ENCODE data around the gene TXNIP.

DNA sequence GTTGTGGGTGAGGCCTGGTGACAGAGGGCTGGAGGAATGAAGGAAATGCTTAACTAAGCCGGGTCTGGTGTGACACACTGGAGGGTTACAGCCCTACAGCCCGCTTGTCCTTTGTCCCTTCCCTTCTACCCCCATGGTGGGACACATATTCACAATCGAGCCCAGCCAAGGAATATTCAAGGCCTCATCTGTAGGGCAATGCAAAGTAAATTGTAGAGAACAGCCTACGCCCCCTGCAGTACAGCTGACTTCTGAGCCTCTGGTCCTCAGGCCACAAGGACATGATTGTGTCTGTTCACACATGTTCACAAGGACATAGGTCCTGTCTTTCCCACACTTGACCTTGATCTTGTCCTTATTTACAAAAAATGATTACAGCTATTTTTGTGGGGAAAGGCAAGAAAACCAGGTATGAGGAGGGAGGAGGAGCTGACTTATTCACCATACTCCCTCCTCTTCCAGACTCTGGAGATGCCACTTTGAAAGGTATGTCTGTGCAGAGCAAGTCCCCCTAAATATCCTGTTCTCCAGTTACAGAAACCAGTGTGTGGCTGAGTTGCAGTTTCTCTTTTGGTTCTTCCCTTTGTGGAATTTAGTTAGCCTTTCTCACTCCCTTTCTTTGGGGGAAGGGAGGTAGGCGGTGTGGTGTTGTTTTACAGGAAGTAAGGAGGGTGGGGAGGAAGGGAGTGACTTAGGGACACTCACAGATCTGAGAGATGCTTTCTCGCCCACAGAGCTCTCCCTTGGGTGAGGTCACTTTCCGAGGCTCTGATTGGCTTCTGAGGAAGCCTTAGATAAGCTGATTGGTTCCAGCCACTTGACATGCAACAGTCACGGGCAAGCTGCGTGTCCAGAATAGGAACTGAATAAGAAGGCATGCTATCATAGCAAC, 17.3 kb downstream of the TXNIP start:
- TF ChIP-seq, protein P1, sequence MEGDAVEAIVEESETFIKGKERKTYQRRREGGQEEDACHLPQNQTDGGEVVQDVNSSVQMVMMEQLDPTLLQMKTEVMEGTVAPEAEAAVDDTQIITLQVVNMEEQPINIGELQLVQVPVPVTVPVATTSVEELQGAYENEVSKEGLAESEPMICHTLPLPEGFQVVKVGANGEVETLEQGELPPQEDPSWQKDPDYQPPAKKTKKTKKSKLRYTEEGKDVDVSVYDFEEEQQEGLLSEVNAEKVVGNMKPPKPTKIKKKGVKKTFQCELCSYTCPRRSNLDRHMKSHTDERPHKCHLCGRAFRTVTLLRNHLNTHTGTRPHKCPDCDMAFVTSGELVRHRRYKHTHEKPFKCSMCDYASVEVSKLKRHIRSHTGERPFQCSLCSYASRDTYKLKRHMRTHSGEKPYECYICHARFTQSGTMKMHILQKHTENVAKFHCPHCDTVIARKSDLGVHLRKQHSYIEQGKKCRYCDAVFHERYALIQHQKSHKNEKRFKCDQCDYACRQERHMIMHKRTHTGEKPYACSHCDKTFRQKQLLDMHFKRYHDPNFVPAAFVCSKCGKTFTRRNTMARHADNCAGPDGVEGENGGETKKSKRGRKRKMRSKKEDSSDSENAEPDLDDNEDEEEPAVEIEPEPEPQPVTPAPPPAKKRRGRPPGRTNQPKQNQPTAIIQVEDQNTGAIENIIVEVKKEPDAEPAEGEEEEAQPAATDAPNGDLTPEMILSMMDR (conservative IDR thresholded peaks at IDR 0.05; ENCODE audit: low read depth, low read length), result peak; percentile 53
- no peak for TF ChIP-seq EZH2 (IDR thresholded peaks at IDR 0.05; ENCODE audit: borderline replicate concordance, low read depth, low read length, poor library complexity, severe bottlenecking)
